WTC11 (cell line): Measurements from ENCODE around the gene ADD2. TPM values are rescaled to one million over a fixed set of nuclear protein-coding genes. Genes with fewer than 3 reads are reported as not detected.

Experiments used
- ATAC-seq: fragments of 200-7000 bp; cut with Tn5 transposase; 2 replicates; pipeline ENCODE4 v1.10.0; 2021; ENCODE audit warnings: mild to moderate bottlenecking, moderate library complexity
- CTCF ChIA-PET: fragments of 300-600 bp; sonication (Branson Sonifier 250); formaldehyde crosslinking; loops from one replicate; lab custom pipeline; 2021; ENCODE audit warnings: antibody characterized with exemption; lab: Charles Lee
- POLR2A ChIA-PET: fragments of 350-600 bp; sonication (Branson Sonifier 250); formaldehyde crosslinking; loops from one replicate; lab custom pipeline; 2021; ENCODE audit warnings: antibody characterized with exemption; lab: Charles Lee
- DNase-seq: peaks from one replicate; pipeline ENCODE4 v3.0.0; 2021; ENCODE audit warnings: low spot score
- H3K27ac Mint-ChIP-seq: 2 replicates; pipeline ENCODE4 v1.8.0; 2021; ENCODE audit warnings: mixed read lengths
- H3K27me3 Mint-ChIP-seq: 2 replicates; pipeline ENCODE4 v1.8.0; 2021; ENCODE audit warnings: low read depth, mild to moderate bottlenecking, moderate library complexity, mixed read lengths
- H3K36me3 Mint-ChIP-seq: 2 replicates; pipeline ENCODE4 v1.8.0; 2021; ENCODE audit warnings: mixed read lengths
- H3K4me1 Mint-ChIP-seq: 2 replicates; pipeline ENCODE4 v1.8.0; 2022; ENCODE audit warnings: mixed read lengths
- H3K4me3 Mint-ChIP-seq: 2 replicates; pipeline ENCODE4 v1.8.0; 2021; ENCODE audit warnings: mild to moderate bottlenecking, moderate library complexity, mixed read lengths
- H3K9me3 Mint-ChIP-seq: 2 replicates; pipeline ENCODE4 v1.8.0; 2021; ENCODE audit warnings: mixed read lengths
- CDX4 ChIP-seq: fragments of 250-450 bp; sonication (Bioruptor Pico); IDR thresholded peaks from 2 replicates; pipeline ENCODE4 v1.9.0; 2021; ENCODE audit warnings: moderate library complexity, mild to moderate bottlenecking, inconsistent platforms, borderline replicate concordance
- CTCF ChIP-seq: fragments of 200-600 bp; IDR thresholded peaks from 2 replicates; pipeline ENCODE4 v1.8.0; 2022; ENCODE audit warnings: antibody characterized with exemption
- E2F1 ChIP-seq: sonication (generic); formaldehyde crosslinking; IDR thresholded peaks from 2 replicates; pipeline ENCODE4 v1.8.0; 2022; ENCODE audit warnings: mild to moderate bottlenecking, missing genetic modification reagents
- E2F4 ChIP-seq: sonication (generic); formaldehyde crosslinking; IDR thresholded peaks from 2 replicates; pipeline ENCODE4 v1.8.1; 2022; ENCODE audit warnings: low read depth, mild to moderate bottlenecking, moderate library complexity, missing genetic modification reagents, borderline replicate concordance
- E2F5 ChIP-seq: sonication (generic); formaldehyde crosslinking; IDR thresholded peaks from 2 replicates; pipeline ENCODE4 v1.8.1; 2022; ENCODE audit warnings: mild to moderate bottlenecking, moderate library complexity, missing genetic modification reagents
- ERG ChIP-seq: fragments of 250-450 bp; sonication (Bioruptor Pico); IDR thresholded peaks from 2 replicates; pipeline ENCODE4 v1.8.0; 2021; ENCODE audit warnings: mild to moderate bottlenecking
- FOXK1 ChIP-seq: sonication (generic); formaldehyde crosslinking; IDR thresholded peaks from 2 replicates; pipeline ENCODE4 v1.8.0; 2022; ENCODE audit warnings: mild to moderate bottlenecking, moderate library complexity, missing genetic modification reagents
- FOXP1 ChIP-seq: sonication (generic); formaldehyde crosslinking; IDR thresholded peaks from 2 replicates; pipeline ENCODE4 v1.8.0; 2022; ENCODE audit warnings: missing genetic modification reagents, mild to moderate bottlenecking, moderate library complexity, borderline replicate concordance
- GTF2I ChIP-seq: fragments of 250-450 bp; sonication (Bioruptor Pico); conservative IDR thresholded peaks from 2 replicates; pipeline ENCODE4 v1.4.0; 2021; ENCODE audit warnings: mild to moderate bottlenecking
- NFATC4 ChIP-seq: fragments of 250-450 bp; sonication (Bioruptor Pico); IDR thresholded peaks from 2 replicates; pipeline ENCODE4 v1.9.0; 2021; ENCODE audit warnings: mild to moderate bottlenecking
- PRRX2 ChIP-seq: fragments of 250-450 bp; sonication (Bioruptor Pico); IDR thresholded peaks from 2 replicates; pipeline ENCODE4 v1.8.0; 2021; ENCODE audit warnings: mild to moderate bottlenecking
- RELA ChIP-seq: sonication (generic); formaldehyde crosslinking; IDR thresholded peaks from 2 replicates; pipeline ENCODE4 v1.8.1; 2022; ENCODE audit warnings: missing genetic modification reagents, mild to moderate bottlenecking, borderline replicate concordance
- TCF7 ChIP-seq: sonication (generic); formaldehyde crosslinking; IDR thresholded peaks from 2 replicates; pipeline ENCODE4 v1.8.0; 2022; ENCODE audit warnings: mild to moderate bottlenecking, low read depth, missing genetic modification reagents, moderate library complexity
- TEAD1 ChIP-seq: sonication (generic); formaldehyde crosslinking; IDR thresholded peaks from 2 replicates; pipeline ENCODE4 v1.8.0; 2022; ENCODE audit warnings: mild to moderate bottlenecking, missing genetic modification reagents
- TEAD4 ChIP-seq: sonication (generic); formaldehyde crosslinking; IDR thresholded peaks from 2 replicates; pipeline ENCODE4 v1.8.0; 2022; ENCODE audit warnings: mild to moderate bottlenecking, missing genetic modification reagents
- ZNF219 ChIP-seq: sonication (generic); formaldehyde crosslinking; IDR thresholded peaks from 2 replicates; pipeline ENCODE4 v1.8.0; 2023; ENCODE audit warnings: missing genetic modification reagents, mild to moderate bottlenecking, borderline replicate concordance
- ZNF281 ChIP-seq: sonication (generic); formaldehyde crosslinking; IDR thresholded peaks from 2 replicates; pipeline ENCODE4 v1.8.0; 2023; ENCODE audit warnings: mild to moderate bottlenecking, missing genetic modification reagents
- ZNF512 ChIP-seq: sonication (generic); formaldehyde crosslinking; IDR thresholded peaks from 2 replicates; pipeline ENCODE4 v1.8.1; 2022; ENCODE audit warnings: missing genetic modification reagents, borderline replicate concordance
- total RNA-seq: library from RNA; stranded (reverse); gene quantifications from 3 replicates; pipeline ENCODE4 v1.2.3, GENCODE V29; 2021

ADD2 gene
- total RNA-seq, 1 experiment from 2014 or later = 196 TPM

GRCh38 chr2:70651014-70651413 lies 117.0 kb downstream of the ADD2 start (continued):
- TF ChIP-seq ZNF219 (CRISPR knock-in tag) = no peak
- TF ChIP-seq, all 79 proteins: peak for 0

- Mint-ChIP-seq H3K4me3 (no peak overlapping the region), H3K36me3 (no peaks in the 10 kb centered on the region), H3K9me3 (no peaks in the 10 kb centered on the region), H3K27ac (no peak overlapping the region), H3K4me1 (no peaks in the 10 kb centered on the region), H3K27me3 (peaks cover 45% of the 10 kb centered on the region)
- no peak for ATAC-seq
- CTCF ChIA-PET = no interaction called here
- no peak for TF ChIP-seq ZNF512 (CRISPR knock-in tag)
- TF ChIP-seq ERG (CRISPR knock-in tag) = no peak
- no peak for TF ChIP-seq E2F1 (CRISPR knock-in tag)
- no peak for TF ChIP-seq PRRX2
- TF ChIP-seq E2F5 = no peak
- no peak for TF ChIP-seq FOXP1
- no peak for TF ChIP-seq CDX4 (CRISPR knock-in tag)
- no peak for TF ChIP-seq NFATC4 (CRISPR knock-in tag)
- DNase-seq = no peak
- POLR2A ChIA-PET = no interaction called here
Observed at GRCh38 chr2:70648961-70649360, 119.0 kb downstream of the ADD2 start.

GRCh38 chr2:70647873-70648481 lies 120.0 kb downstream of the ADD2 start:
- peak; percentile 76 for ATAC-seq
- TF ChIP-seq CTCF (peak; percentile 88), TCF7 (no peak)
- ChIA-PET CTCF (interaction anchor here (1.0 to 4.9 kb wide), 3 partner anchors 10 to 344 kb away, joined by 3 to 61 read pairs (median 31); no protein-coding TSS in a partner anchor), POLR2A (no interaction called here)
- Mint-ChIP-seq H3K27ac (no peak overlapping the region), H3K9me3 (no peaks in the 10 kb centered on the region), H3K4me3 (no peak overlapping the region), H3K4me1 (no peaks in the 10 kb centered on the region), H3K27me3 (peaks cover 37% of the 10 kb centered on the region), H3K36me3 (no peaks in the 10 kb centered on the region)
- peak; percentile 90 for DNase-seq

- DNase-seq = no peak
- ChIA-PET CTCF (interaction anchor here (1.2 to 4.9 kb wide), 9 partner anchors 89 to 345 kb away, joined by 3 to 61 read pairs (median 9); partner anchors contain the start of gene FAM136A), POLR2A (no interaction called here)
- Mint-ChIP-seq H3K4me3 (no peak overlapping the region), H3K36me3 (no peaks in the 10 kb centered on the region), H3K27ac (no peak overlapping the region), H3K4me1 (no peaks in the 10 kb centered on the region), H3K27me3 (peaks cover 22% of the 10 kb centered on the region), H3K9me3 (no peaks in the 10 kb centered on the region)
- ATAC-seq = no peak
- TF ChIP-seq ZNF281 (CRISPR knock-in tag) (no peak), GTF2I (CRISPR knock-in tag) (no peak), E2F4 (CRISPR knock-in tag) (no peak), FOXK1 (no peak), TEAD4 (no peak), RELA (no peak), TCF7 (no peak), TEAD1 (CRISPR knock-in tag) (no peak)
Observed at GRCh38 chr2:70646420-70646818, 121.6 kb downstream of the ADD2 start.
